Fibroblast of the aortic adventitia (primary cell): ENCODE measurements around the gene PIEZO2. TPM values are rescaled to one million over a fixed set of nuclear protein-coding genes. Genes with fewer than 3 reads are reported as not detected.

Source experiments
- DNase-seq: peaks from one replicate; pipeline ENCODE4 v3.0.0-alpha.2; 2010; ENCODE audit warnings: low read depth
- H3K4me3 ChIP-seq: 2 replicates; pipeline ENCODE4 v1.5.1; 2011; ENCODE audit warnings: low read depth, mild to moderate bottlenecking, control low read depth, low read length, moderate library complexity
- total RNA-seq: library from RNA; depleted of rRNA; stranded (reverse); fragments of >200 nt; gene quantifications from 2 replicates; pipeline ENCODE4 v1.2.3, GENCODE V29; 2012; ENCODE audit warnings: low replicate concordance
- TF ChIP-seq, protein P1 (sequence below): IDR thresholded peaks from 2 replicates; pipeline ENCODE4 v1.5.1; 2011; ENCODE audit warnings: mild to moderate bottlenecking, low read length, control low read depth, inconsistent platforms; ENCODE audit not compliant: insufficient read depth

The PIEZO2 gene
- total RNA-seq, 1 donor = 1.6 TPM

DNA sequence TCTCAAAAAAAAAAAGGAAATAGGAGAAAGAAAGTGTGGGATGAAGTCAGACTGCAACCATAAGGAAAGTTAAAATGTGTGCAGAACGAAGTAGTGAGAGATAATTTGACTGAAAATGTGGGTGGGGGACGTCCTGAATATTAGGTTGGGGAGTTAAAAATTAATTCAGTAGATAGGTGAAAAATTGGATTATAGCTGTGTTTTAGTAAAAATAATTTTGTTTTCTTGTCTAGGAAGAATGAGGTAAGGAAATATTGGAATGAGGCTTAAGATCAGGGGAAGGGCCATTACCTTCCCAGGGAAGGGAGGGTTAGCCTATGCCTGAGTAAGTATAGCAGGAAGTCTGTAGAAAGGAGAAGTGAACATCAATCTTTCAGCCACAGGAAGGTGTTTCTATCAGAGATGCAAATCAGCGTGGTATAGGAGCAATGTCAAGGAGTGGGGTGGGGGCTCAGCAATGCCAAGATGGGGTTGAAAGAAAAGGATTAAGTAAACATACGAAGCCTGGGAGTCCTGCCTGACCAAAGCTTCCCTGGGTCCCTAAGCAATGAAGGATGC is 250.9 kb downstream of the PIEZO2 start:
- H3K4me3 ChIP-seq = no peak overlapping the region
- TF ChIP-seq, protein P1, sequence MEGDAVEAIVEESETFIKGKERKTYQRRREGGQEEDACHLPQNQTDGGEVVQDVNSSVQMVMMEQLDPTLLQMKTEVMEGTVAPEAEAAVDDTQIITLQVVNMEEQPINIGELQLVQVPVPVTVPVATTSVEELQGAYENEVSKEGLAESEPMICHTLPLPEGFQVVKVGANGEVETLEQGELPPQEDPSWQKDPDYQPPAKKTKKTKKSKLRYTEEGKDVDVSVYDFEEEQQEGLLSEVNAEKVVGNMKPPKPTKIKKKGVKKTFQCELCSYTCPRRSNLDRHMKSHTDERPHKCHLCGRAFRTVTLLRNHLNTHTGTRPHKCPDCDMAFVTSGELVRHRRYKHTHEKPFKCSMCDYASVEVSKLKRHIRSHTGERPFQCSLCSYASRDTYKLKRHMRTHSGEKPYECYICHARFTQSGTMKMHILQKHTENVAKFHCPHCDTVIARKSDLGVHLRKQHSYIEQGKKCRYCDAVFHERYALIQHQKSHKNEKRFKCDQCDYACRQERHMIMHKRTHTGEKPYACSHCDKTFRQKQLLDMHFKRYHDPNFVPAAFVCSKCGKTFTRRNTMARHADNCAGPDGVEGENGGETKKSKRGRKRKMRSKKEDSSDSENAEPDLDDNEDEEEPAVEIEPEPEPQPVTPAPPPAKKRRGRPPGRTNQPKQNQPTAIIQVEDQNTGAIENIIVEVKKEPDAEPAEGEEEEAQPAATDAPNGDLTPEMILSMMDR = no peak
- no peak for DNase-seq

DNA sequence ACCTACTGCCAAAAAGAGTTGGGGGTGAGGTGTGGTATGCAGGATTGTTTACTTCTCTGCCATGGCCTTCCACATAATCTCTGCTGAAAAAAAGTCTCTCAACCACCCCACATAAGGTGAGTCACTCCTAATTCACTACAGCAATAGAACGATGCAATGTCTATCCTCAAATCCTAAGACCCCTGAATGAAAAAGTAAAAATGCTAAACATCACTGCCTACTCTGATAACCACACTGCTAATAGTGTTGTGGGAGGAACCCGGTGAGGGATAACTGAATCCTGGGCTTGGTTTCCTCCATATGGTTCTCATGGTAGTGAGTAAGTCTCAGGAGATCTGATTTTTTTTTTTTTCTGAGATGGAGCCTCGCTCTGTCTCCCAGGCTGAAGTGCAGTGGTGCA is 252.5 kb downstream of the PIEZO2 start:
- TF ChIP-seq, protein P1 = no peak

DNA sequence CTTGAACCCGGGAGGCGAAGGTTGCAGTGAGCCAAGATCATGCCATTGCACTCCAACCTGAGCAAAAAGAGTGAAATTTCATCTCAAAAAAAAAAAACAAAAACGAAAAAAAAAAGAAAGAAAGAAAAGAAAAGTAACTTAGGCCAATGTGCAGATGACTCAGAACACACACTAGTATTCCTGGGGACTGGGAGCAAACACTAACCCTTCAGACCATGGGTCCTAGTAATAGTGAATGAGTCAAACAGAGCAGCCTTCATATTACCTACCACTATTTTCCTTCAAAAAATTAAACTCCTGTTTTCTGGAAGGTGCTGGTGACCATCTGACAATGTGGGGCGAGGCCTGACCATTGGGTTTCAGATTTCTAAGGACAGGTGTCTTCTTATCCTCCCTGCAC is 253.4 kb downstream of the PIEZO2 start:
- no peak for DNase-seq
- no peak overlapping the region for H3K4me3 ChIP-seq
- TF ChIP-seq, protein P1 = no peak

More for the DNA sequence above, 252.5 kb downstream of the PIEZO2 start:
- no peak overlapping the region for H3K4me3 ChIP-seq
- no peak for DNase-seq

- H3K4me3 ChIP-seq = no peak overlapping the region
- TF ChIP-seq, protein P1 = no peak
- no peak for DNase-seq
Measured at GRCh38 chr18:10894501-10894900, 254.9 kb downstream of the PIEZO2 start.

GRCh38 chr18:10893761-10894160 is 255.6 kb downstream of the PIEZO2 start:
- no peak for DNase-seq
- TF ChIP-seq, protein P1 = no peak

GRCh38 chr18:10893196-10893595 is 256.2 kb downstream of the PIEZO2 start:
- no peak for DNase-seq
- TF ChIP-seq, protein P1 = no peak
- H3K4me3 ChIP-seq = no peak overlapping the region

More at GRCh38 chr18:10893761-10894160, 255.6 kb downstream of the PIEZO2 start:
- no peak overlapping the region for H3K4me3 ChIP-seq

- no peak overlapping the region for H3K4me3 ChIP-seq
- DNase-seq = peak; percentile 39
- TF ChIP-seq, protein P1 = no peak
Measured at GRCh38 chr18:10892786-10893185, 256.6 kb downstream of the PIEZO2 start.
